Thyroid gland (tissue), 4 donors: ENCODE results near the gene BICRA. TPM values are rescaled to one million over a fixed set of nuclear protein-coding genes. Genes with fewer than 3 reads are reported as not detected.

Experiments
- DNase-seq, 2 donors: peaks; one replicate each; pipeline ENCODE4 v3.0.0-alpha.2; 2019
- H3K27ac ChIP-seq, 3 donors: fragments of 200-600 bp; sonication (generic); 1 replicate in 2 of 3; 2 replicates in 1 of 3; pipeline ENCODE4 v1.5.1; 2016 to 2019; ENCODE audit warnings: mild to moderate bottlenecking in 1 of 3, moderate library complexity in 1 of 3
- H3K27me3 ChIP-seq: fragments of 200-600 bp; sonication (generic); one replicate; pipeline ENCODE4 v1.5.1; 2019
- H3K36me3 ChIP-seq, 2 donors: fragments of 200-600 bp; sonication (generic); one replicate each; pipeline ENCODE4 v1.5.1; 2016 to 2019
- H3K4me1 ChIP-seq, 2 donors: fragments of 200-600 bp; sonication (generic); one replicate each; pipeline ENCODE4 v1.5.1; 2017 to 2019
- H3K4me3 ChIP-seq, 3 donors: fragments of 200-600 bp; sonication (generic); replicated peaks in 1 of 3; 1 replicate in 2 of 3; 2 replicates in 1 of 3; pipeline ENCODE4 v1.5.1; 2016; ENCODE audit warnings: mild to moderate bottlenecking in 1 of 3
- H3K9me3 ChIP-seq: fragments of 200-600 bp; sonication (generic); one replicate; pipeline ENCODE4 v1.5.1; 2017
- POLR2A ChIP-seq, 2 donors: fragments of 450-650 bp; IDR thresholded peaks; one replicate each; pipeline ENCODE4 v1.6.1; 2017; ENCODE audit warnings: antibody characterized with exemption in 2 of 2, mild to moderate bottlenecking in 2 of 2, moderate library complexity in 1 of 2
- WGBS, 2 donors: methylation state at CpG; one replicate each; pipeline ENCODE4 v1.1.5; 2017; 5-methylcytosine and 5-hydroxymethylcytosine counted together
- intact Hi-C: fragments of 100-400 bp; cut with DNase I; formaldehyde crosslinking; loops from one replicate; pipeline ENCODE4 v1.15.1; 2023
- total RNA-seq, 4 donors: library from RNA; depleted of rRNA; stranded (reverse); fragments of >200 nt; gene quantifications; one replicate each; pipeline ENCODE4 v1.2.3, GENCODE V29; 2016
- TF ChIP-seq, protein P1 (sequence below), 6 experiments: fragments of 200-600 bp in 3 of 6; fragments of 450-650 bp in 3 of 6; sonication (generic) in 3 of 6; IDR thresholded peaks; one replicate each; pipeline ENCODE4 v1.5.1; 2016 to 2019; ENCODE audit warnings: antibody characterized with exemption in 6 of 6, mild to moderate bottlenecking in 2 of 6, inconsistent platforms in 1 of 6, moderate library complexity in 1 of 6

BICRA gene
- total RNA-seq, 4 donors from 2014 or later: 5.8 to 15.2 (median 13.2) TPM

GRCh38 chr19:47691782-47692181, 82.8 kb downstream of the BICRA start:
- Histone ChIP-seq H3K27me3 (no peaks in the 10 kb centered on the region), H3K36me3 (no peaks in the 10 kb centered on the region), H3K9me3 (no peaks in the 10 kb centered on the region), H3K27ac (no peak overlapping the region), H3K4me3 (no peak overlapping the region), H3K4me1 (no peaks in the 10 kb centered on the region)
- intact Hi-C loops: no loop called here
- WGBS, 2 donors: 68 to 97% methylated on average over 7 of the region's 7 CpGs
- TF ChIP-seq, protein P1, sequence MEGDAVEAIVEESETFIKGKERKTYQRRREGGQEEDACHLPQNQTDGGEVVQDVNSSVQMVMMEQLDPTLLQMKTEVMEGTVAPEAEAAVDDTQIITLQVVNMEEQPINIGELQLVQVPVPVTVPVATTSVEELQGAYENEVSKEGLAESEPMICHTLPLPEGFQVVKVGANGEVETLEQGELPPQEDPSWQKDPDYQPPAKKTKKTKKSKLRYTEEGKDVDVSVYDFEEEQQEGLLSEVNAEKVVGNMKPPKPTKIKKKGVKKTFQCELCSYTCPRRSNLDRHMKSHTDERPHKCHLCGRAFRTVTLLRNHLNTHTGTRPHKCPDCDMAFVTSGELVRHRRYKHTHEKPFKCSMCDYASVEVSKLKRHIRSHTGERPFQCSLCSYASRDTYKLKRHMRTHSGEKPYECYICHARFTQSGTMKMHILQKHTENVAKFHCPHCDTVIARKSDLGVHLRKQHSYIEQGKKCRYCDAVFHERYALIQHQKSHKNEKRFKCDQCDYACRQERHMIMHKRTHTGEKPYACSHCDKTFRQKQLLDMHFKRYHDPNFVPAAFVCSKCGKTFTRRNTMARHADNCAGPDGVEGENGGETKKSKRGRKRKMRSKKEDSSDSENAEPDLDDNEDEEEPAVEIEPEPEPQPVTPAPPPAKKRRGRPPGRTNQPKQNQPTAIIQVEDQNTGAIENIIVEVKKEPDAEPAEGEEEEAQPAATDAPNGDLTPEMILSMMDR (IDR thresholded peaks at IDR 0.05): no peak
- no peak for TF ChIP-seq POLR2A (IDR thresholded peaks at IDR 0.05)
- DNase-seq: no peak

DNA sequence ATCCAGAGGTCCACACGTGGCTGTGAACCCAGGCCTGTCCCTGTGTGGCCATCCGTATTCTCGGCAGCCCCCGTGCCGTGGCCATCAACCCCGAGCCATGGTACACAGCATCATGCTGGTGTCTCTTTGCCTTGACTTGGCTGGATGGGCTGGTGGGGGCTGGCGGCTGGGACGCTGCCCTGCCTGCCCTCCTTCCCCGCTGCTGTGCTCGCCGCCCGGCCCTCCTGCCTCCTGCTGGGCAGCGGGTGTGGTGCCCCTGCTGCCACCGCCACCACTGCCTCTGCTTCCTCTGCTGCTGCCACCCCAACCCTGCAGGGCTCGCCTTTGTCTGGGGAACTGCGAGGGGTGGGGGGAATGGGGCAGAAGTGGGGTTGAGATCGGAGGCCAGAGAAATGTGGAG, 84.6 kb downstream of the BICRA start:
- no peak for TF ChIP-seq POLR2A (IDR thresholded peaks at IDR 0.05)
- TF ChIP-seq, protein P1 (IDR thresholded peaks at IDR 0.05): no peak
- Histone ChIP-seq H3K36me3 (peaks cover 2% of the 10 kb centered on the region in 2 donors), H3K27ac (no peak overlapping the region)

DNA sequence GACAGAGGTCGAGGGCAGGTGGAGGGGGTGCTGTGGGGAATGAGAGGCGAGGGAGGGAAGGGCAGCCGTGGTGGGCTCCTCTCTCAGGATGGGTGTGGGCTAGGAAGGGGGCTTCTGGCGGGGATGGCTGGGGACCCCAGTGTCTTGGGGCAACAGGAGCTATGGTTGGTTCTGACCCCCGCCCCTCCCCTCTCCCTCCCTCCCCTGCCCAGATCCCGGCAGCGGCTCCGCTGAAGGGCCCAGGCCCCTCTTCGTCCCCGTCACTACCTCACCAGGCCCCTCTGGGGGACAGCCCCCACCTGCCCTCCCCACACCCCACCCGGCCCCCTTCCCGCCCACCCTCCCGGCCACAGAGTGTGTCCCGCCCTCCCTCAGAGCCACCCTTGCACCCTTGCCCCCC, 85.0 kb downstream of the BICRA start:
- H3K4me3 ChIP-seq: no peak overlapping the region

More for the DNA sequence above, 84.6 kb downstream of the BICRA start:
- Histone ChIP-seq H3K4me3 (no peak overlapping the region), H3K4me1 (no peaks in the 10 kb centered on the region), H3K9me3 (no peaks in the 10 kb centered on the region), H3K27me3 (no peaks in the 10 kb centered on the region)
- intact Hi-C loops: no loop called here
- no peak for DNase-seq
- 91% methylated on average over 15 to 16 of the region's 17 CpGs for WGBS, 2 donors

GRCh38 chr19:47694466-47695273, 85.7 kb downstream of the BICRA start:
- no peaks in the 10 kb centered on the region for H3K9me3 ChIP-seq
- WGBS, 2 donors: 91 to 93% methylated on average over 18 to 28 of the region's 28 CpGs
- H3K36me3 ChIP-seq: peaks cover 9 to 11% of the 10 kb centered on the region in 2 donors
- no peak for TF ChIP-seq POLR2A (IDR thresholded peaks at IDR 0.05)
- TF ChIP-seq, protein P1 (IDR thresholded peaks at IDR 0.05): no peak
- no peak overlapping the region for H3K27ac ChIP-seq
- H3K4me1 ChIP-seq: no peaks in the 10 kb centered on the region
- intact Hi-C loops: loop anchor here (5.0 kb wide), 1 partner anchor 92 kb away; no protein-coding TSS in a partner anchor
- no peaks in the 10 kb centered on the region for H3K27me3 ChIP-seq
- no peak for DNase-seq
- no peak overlapping the region for H3K4me3 ChIP-seq

More for the DNA sequence above, 85.0 kb downstream of the BICRA start:
- WGBS, 2 donors: 91 to 95% methylated on average over 5 to 13 of the region's 14 CpGs
- Histone ChIP-seq H3K27ac (no peak overlapping the region), H3K9me3 (no peaks in the 10 kb centered on the region), H3K36me3 (peaks cover 6% of the 10 kb centered on the region in 2 donors), H3K4me1 (no peaks in the 10 kb centered on the region), H3K27me3 (no peaks in the 10 kb centered on the region)
- no peak for DNase-seq
- intact Hi-C loops: no loop called here
- no peak for TF ChIP-seq POLR2A (IDR thresholded peaks at IDR 0.05)

DNA sequence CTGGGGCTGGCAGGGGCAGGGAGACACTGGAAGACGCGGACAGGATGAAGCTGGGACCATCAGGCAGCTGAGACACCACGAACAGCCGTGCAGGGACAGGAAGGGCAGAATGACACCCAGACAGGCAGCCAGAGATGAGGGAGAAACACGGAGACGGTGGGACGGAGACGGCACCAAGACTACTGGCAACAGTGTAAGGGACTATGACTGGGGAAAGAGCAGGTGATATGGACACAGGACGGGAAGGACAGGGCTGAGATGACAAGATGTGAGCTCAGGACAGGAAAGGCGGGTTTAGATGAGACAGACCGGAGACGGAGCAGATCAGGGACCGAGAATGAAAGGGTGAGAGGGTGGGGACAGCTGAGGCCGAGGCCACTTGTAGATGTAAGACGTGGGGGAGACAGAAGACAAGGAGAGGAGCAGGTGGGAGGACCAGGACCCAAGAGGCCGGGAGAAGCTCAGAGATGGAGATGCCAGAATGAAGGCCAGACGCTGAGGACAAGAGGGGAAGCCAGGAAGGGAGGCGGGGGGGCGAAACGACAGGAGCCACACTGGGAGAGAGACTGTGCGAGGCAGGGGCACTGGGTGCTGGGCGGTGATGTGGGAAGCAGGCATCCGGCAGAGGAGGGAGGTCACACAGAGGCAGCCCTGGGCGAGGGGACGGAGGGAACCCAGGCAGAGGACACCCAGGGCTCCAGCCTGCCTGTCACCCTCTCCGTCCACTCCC, 86.8 kb downstream of the BICRA start:
- 87 to 89% methylated on average over 25 to 26 of the region's 26 CpGs for WGBS, 2 donors
- TF ChIP-seq, protein P1 (IDR thresholded peaks at IDR 0.05): no peak
- no peak for TF ChIP-seq POLR2A (IDR thresholded peaks at IDR 0.05)
- Histone ChIP-seq H3K36me3 (peaks cover 9 to 16% of the 10 kb centered on the region in 2 donors), H3K27ac (no peak overlapping the region), H3K9me3 (no peaks in the 10 kb centered on the region), H3K4me3 (no peak overlapping the region), H3K4me1 (no peaks in the 10 kb centered on the region), H3K27me3 (no peaks in the 10 kb centered on the region)
- intact Hi-C loops: loop anchor here (5.0 kb wide), 1 partner anchor 93 kb away; no protein-coding TSS in a partner anchor
- no peak for DNase-seq
